ENCODE measurements around the gene HNRNPA3. TPM values are rescaled to one million over a fixed set of nuclear protein-coding genes. Genes with fewer than 3 reads are reported as not detected.

HNRNPA3 gene
- total RNA-seq, 2 experiments from 2014 or later = 292 to 308 TPM

GRCh38 chr2:177239932-177240630 lies 27.5 kb downstream of the HNRNPA3 start:
- H3K27me3 Mint-ChIP-seq = no peaks in the 10 kb centered on the region
- no peak overlapping the region for H3K4me3 Mint-ChIP-seq

DNA sequence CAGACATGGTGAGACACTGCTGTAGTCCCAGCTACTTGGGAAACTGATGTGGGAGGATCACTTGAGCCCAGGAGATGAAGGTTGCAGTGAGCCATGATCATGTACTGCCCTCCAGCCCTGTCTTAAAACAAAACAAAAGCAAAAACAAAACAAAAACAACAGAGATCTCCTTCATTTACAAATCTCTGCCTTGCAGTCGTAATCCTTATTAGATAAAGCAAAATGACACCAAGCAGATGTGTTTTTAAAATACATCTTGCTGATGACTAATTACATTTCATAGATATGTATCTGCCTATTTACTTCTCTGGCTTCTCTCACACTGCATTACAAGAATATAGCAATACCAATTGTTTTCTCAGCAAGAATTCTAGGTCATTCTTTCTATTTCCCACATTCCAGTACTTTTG lies 29.1 kb downstream of the HNRNPA3 start:
- peak overlapping the region; percentile 69 for H3K27ac Mint-ChIP-seq
- peaks cover 42% of the 10 kb centered on the region for H3K36me3 Mint-ChIP-seq (ENCODE audit: low read depth)
- H3K4me1 Mint-ChIP-seq (ENCODE audit: low read depth) = peaks cover 78% of the 10 kb centered on the region
- intact Hi-C loops (cut with micrococcal nuclease) = loop anchor here (1.0 kb wide), 1 partner anchor 27 kb away; no protein-coding TSS in a partner anchor
- H3K27me3 Mint-ChIP-seq = no peaks in the 10 kb centered on the region
- ATAC-seq (no peak), DNase-seq (no peak)
- no peak overlapping the region for H3K4me3 Mint-ChIP-seq
- ChIA-PET CTCF (interaction anchor here (0.7 to 7.1 kb wide), 6 partner anchors 11 to 77 kb away, joined by 3 to 33 read pairs (median 3); partner anchors contain the start of gene NFE2L2), POLR2A (interaction anchor here (2.6 to 7.2 kb wide), 4 partner anchors 10 to 22 kb away, joined by 11 to 63 read pairs (median 22); partner anchors contain the start of gene NFE2L2)
- TF ChIP-seq, protein P1, sequence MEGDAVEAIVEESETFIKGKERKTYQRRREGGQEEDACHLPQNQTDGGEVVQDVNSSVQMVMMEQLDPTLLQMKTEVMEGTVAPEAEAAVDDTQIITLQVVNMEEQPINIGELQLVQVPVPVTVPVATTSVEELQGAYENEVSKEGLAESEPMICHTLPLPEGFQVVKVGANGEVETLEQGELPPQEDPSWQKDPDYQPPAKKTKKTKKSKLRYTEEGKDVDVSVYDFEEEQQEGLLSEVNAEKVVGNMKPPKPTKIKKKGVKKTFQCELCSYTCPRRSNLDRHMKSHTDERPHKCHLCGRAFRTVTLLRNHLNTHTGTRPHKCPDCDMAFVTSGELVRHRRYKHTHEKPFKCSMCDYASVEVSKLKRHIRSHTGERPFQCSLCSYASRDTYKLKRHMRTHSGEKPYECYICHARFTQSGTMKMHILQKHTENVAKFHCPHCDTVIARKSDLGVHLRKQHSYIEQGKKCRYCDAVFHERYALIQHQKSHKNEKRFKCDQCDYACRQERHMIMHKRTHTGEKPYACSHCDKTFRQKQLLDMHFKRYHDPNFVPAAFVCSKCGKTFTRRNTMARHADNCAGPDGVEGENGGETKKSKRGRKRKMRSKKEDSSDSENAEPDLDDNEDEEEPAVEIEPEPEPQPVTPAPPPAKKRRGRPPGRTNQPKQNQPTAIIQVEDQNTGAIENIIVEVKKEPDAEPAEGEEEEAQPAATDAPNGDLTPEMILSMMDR (IDR thresholded peaks at IDR 0.05) = no peak
- no peaks in the 10 kb centered on the region for H3K9me3 Mint-ChIP-seq

More at GRCh38 chr2:177239932-177240630, 27.5 kb downstream of the HNRNPA3 start:
- Mint-ChIP-seq H3K36me3 (ENCODE audit: low read depth) (peaks cover 47% of the 10 kb centered on the region), H3K4me1 (ENCODE audit: low read depth) (peaks cover 70% of the 10 kb centered on the region), H3K9me3 (no peaks in the 10 kb centered on the region), H3K27ac (peak overlapping the region; percentile 87)
- intact Hi-C loops (cut with micrococcal nuclease) = no loop called here
- DNase-seq (peak; percentile 54), ATAC-seq (peak; percentile 87)
- TF ChIP-seq, protein P1 (IDR thresholded peaks at IDR 0.05) = no peak
- ChIA-PET CTCF (interaction anchor here (0.9 to 7.1 kb wide), 9 partner anchors 8 to 154 kb away, joined by 3 to 33 read pairs (median 4); partner anchors contain the start of gene NFE2L2), POLR2A (interaction anchor here (0.9 to 7.2 kb wide), 9 partner anchors 9 to 28 kb away, joined by 3 to 63 read pairs (median 5); partner anchors contain the start of gene NFE2L2)

DNA sequence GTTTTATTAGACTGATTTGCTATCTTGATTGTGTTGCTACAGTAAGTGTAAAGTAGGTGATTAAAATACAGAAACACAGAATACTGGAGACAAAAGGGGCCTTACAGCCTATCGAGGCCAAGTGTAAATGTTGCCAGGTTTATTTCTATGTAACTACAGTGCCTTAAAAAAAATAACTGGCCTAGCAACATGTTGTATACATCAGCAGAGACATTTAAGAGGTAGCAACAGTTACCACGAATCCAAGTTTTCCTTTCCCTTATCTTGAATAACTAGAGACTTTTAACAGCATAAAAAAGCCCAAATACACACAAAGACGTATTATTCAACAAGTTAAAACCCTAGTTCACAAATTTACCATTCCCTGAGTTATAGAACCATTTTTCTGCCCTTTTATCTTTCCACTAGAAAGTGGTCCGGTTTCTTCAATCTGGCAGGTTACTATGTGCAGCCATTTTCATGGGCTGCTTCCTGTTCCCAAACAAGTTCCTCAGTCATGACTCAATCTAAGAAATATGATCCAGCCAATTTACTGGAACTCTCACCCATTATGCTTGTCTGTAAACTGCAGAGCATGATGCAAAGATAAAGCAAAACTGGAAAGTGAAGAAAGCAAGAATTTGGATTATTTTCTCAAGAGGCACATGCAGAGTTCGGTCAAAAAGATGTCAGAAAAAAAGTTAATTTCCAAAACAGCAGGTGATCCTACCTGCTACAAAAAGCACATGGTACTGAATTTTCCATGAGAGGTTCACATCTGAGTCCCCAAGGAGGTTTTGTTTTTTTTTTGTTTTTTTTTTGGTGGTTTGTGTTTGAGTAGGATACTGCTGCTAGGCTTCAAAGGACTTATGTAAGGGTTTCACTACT lies 29.8 kb downstream of the HNRNPA3 start:
- H3K27me3 Mint-ChIP-seq = no peaks in the 10 kb centered on the region
- POLR2A ChIA-PET = interaction anchor here (1.0 to 7.2 kb wide), 3 partner anchors 12 to 21 kb away, joined by 3 to 63 read pairs (median 3); partner anchors contain the start of gene NFE2L2
- H3K36me3 Mint-ChIP-seq (ENCODE audit: low read depth) = peaks cover 40% of the 10 kb centered on the region
- intact Hi-C loops (cut with micrococcal nuclease) = loop anchor here (1.0 kb wide), 1 partner anchor 28 kb away; no protein-coding TSS in a partner anchor
- peaks cover 80% of the 10 kb centered on the region for H3K4me1 Mint-ChIP-seq (ENCODE audit: low read depth)
- ATAC-seq = no peak
- CTCF ChIA-PET = interaction anchor here (0.9 to 1.0 kb wide), 2 partner anchors 17 to 53 kb away, joined by 3 read pairs; no protein-coding TSS in a partner anchor
- no peak for DNase-seq
- TF ChIP-seq, protein P1 (IDR thresholded peaks at IDR 0.05) = no peak
- no peak overlapping the region for H3K4me3 Mint-ChIP-seq
- no peaks in the 10 kb centered on the region for H3K9me3 Mint-ChIP-seq
- peak overlapping the region; percentile 69 for H3K27ac Mint-ChIP-seq

GRCh38 chr2:177243073-177243472 lies 30.5 kb downstream of the HNRNPA3 start:
- Mint-ChIP-seq H3K27ac (peak overlapping the region; percentile 69), H3K9me3 (no peaks in the 10 kb centered on the region), H3K36me3 (ENCODE audit: low read depth) (peaks cover 39% of the 10 kb centered on the region), H3K27me3 (no peaks in the 10 kb centered on the region), H3K4me1 (ENCODE audit: low read depth) (peaks cover 82% of the 10 kb centered on the region), H3K4me3 (no peak overlapping the region)
- intact Hi-C loops (cut with micrococcal nuclease) = no loop called here
- ChIA-PET POLR2A (interaction anchor here (0.7 to 1.5 kb wide), 4 partner anchors 11 to 20 kb away, joined by 3 to 5 read pairs (median 3); no protein-coding TSS in a partner anchor), CTCF (no interaction called here)
- DNase-seq = no peak
- TF ChIP-seq, protein P1 (IDR thresholded peaks at IDR 0.05) = no peak
- no peak for ATAC-seq

Data from activated CD8-positive, alpha-beta T cell treated with anti-CD3 and anti-CD28 coated beads for 36 hours (primary cell).